Heart left ventricle (tissue), 16 donors: Measurements from ENCODE around the gene PROSER2. TPM values are rescaled to one million over a fixed set of nuclear protein-coding genes. Genes with fewer than 3 reads are reported as not detected.
A peak's percentile ranks its signal among the peaks of the same experiment; 100 is the strongest.

Experiments used
- ATAC-seq, 4 donors: fragments of 200-7000 bp; cut with Tn5 transposase; one replicate each; pipeline ENCODE4 v1.9.1; 2020 to 2022; ENCODE audit warnings: moderate library complexity in 4 of 4, mild to moderate bottlenecking in 3 of 4, moderate number of reproducible peaks in 1 of 4
- DNase-seq, 5 donors: peaks; one replicate each; pipeline ENCODE4 v3.0.0-alpha.2; 2020
- H3K27ac ChIP-seq, 12 donors: fragments of 200-600 bp; sonication (generic) in 4 of 12; one replicate each; pipeline versions ENCODE4 v1.5.0 to v1.8.0; 2016 to 2022; ENCODE audit warnings: mild to moderate bottlenecking in 2 of 12
- H3K27me3 ChIP-seq, 9 donors: fragments of 200-600 bp; sonication (generic) in 2 of 9; one replicate each; pipeline versions ENCODE4 v1.5.1 to v1.8.0; 2016 to 2022; ENCODE audit warnings: mild to moderate bottlenecking in 3 of 9
- H3K36me3 ChIP-seq, 9 donors: fragments of 200-600 bp; sonication (generic) in 2 of 9; one replicate each; pipeline versions ENCODE4 v1.5.0 to v1.8.0; 2018 to 2022; ENCODE audit warnings: mild to moderate bottlenecking in 2 of 9
- H3K4me1 ChIP-seq, 12 donors: fragments of 200-600 bp; sonication (generic) in 4 of 12; one replicate each; pipeline versions ENCODE4 v1.5.0 to v1.8.0; 2016 to 2022; ENCODE audit warnings: mild to moderate bottlenecking in 3 of 12
- H3K4me3 ChIP-seq, 12 donors: fragments of 200-600 bp; sonication (generic) in 4 of 12; one replicate each; pipeline versions ENCODE4 v1.5.0 to v1.8.0; 2017 to 2022; ENCODE audit warnings: mild to moderate bottlenecking in 9 of 12, moderate library complexity in 4 of 12
- H3K9me3 ChIP-seq, 12 donors: fragments of 200-600 bp; sonication (generic) in 4 of 12; one replicate each; pipeline versions ENCODE4 v1.5.0 to v1.8.0; 2016 to 2022; ENCODE audit warnings: mild to moderate bottlenecking in 1 of 12
- POLR2A ChIP-seq, 2 donors: fragments of 450-650 bp; IDR thresholded peaks; one replicate each; pipeline ENCODE4 v1.6.1; 2017; ENCODE audit warnings: antibody characterized with exemption in 2 of 2, mild to moderate bottlenecking in 2 of 2, moderate library complexity in 2 of 2
- WGBS, 4 donors: extraction: QIAGEN DNeasy Blood & Tissue Kit in 2 of 4; methylation state at CpG; one replicate each; pipeline versions ENCODE4 v1.1.5 to v1.1.7; 2013 to 2018; 5-methylcytosine and 5-hydroxymethylcytosine counted together
- intact Hi-C, 10 donors: fragments of 100-400 bp; cut with DNase I; formaldehyde crosslinking; loops; one replicate each; pipeline versions ENCODE4 v1.11.1 to v1.14.2; 2022
- polyA plus RNA-seq, 2 donors: library from polyadenylated mRNA; stranded (reverse); fragments of 200-250 nt; gene quantifications; one replicate each; pipeline ENCODE4 v1.2.3, GENCODE V29; 2013
- total RNA-seq, 9 donors: library from RNA; depleted of rRNA in 2 of 9; stranded (reverse); fragments of >200 nt in 2 of 9; fragmentation: NEBNext Ultra II Directional in 3 of 9; extraction: Animal tissue kit (Norgen Biotek cat#: 25700) in 3 of 9; gene quantifications; one replicate each; pipeline versions ENCODE4 v1.1.0 to v1.2.4, GENCODE V29; 2016 to 2023
- TF ChIP-seq, protein P1 (sequence below), 12 donors: fragments of 200-600 bp; sonication (generic) in 4 of 12; IDR thresholded peaks; one replicate each; pipeline versions ENCODE4 v1.5.0 to v1.8.0; 2018 to 2022; ENCODE audit warnings: antibody characterized with exemption in 12 of 12, mild to moderate bottlenecking in 5 of 12
- donor health status: ischemic (EF 13 %, LVEDD 7.1; RV severe dilation, severe dysfunction).
- donor health status: healthy with polysubstance abuse.
- donor health status: DM: no; HTN: yes; CAD: no.
- donor health status: DM: no; HTN: no; CAD: no.
- donor health status: ischemic (EF 25% LVEDD 6.9; RV normal size, moderate dysfunction).
- donor health status: ischemic (EF 25% LVEDD 5.7; RV mildly dilated, moderate dysfunction).
- donor health status: healthy.
- donor health status: DM: yes; HTN: yes; CAD: no.
- donor health status: ischemic (EF 35%, LVEDD 5.7; RV mildly dilated, moderate dysfunction).
- donor health status: nonischemic (EF 11% LVEDD 7.7; RV severe dilation, severe dysfunction).
- donor health status: DM: yes; HTN: yes; CAD: no.
- donor health status: PGD.
- donor health status: ischemic (EF 29% LVEDD 5.4; RV normal size, mild dysfunction).
- donor health status: nonischemic (EF 23%, LVEDD 6.1; RV moderate dilation, normal function).

Gene PROSER2
- total and polyA plus RNA-seq, 11 donors: 0.38 to 3.3 (median 0.83) TPM

GRCh38 chr10:11824376-11824775 is 1.2 kb downstream of the PROSER2 start:
- H3K36me3 ChIP-seq: no peaks in the 10 kb centered on the region
- no peak for TF ChIP-seq POLR2A (IDR thresholded peaks at IDR 0.05)
- TF ChIP-seq, protein P1, sequence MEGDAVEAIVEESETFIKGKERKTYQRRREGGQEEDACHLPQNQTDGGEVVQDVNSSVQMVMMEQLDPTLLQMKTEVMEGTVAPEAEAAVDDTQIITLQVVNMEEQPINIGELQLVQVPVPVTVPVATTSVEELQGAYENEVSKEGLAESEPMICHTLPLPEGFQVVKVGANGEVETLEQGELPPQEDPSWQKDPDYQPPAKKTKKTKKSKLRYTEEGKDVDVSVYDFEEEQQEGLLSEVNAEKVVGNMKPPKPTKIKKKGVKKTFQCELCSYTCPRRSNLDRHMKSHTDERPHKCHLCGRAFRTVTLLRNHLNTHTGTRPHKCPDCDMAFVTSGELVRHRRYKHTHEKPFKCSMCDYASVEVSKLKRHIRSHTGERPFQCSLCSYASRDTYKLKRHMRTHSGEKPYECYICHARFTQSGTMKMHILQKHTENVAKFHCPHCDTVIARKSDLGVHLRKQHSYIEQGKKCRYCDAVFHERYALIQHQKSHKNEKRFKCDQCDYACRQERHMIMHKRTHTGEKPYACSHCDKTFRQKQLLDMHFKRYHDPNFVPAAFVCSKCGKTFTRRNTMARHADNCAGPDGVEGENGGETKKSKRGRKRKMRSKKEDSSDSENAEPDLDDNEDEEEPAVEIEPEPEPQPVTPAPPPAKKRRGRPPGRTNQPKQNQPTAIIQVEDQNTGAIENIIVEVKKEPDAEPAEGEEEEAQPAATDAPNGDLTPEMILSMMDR (IDR thresholded peaks at IDR 0.05): no peak
- no peaks in the 10 kb centered on the region for H3K9me3 ChIP-seq
- DNase-seq (no peak), ATAC-seq (no peak)
- H3K27ac ChIP-seq: no peak overlapping the region
- intact Hi-C loops: no loop called here
- peaks cover 0 to 23% (median 9%) of the 10 kb centered on the region in 9 donors for H3K27me3 ChIP-seq
- peak overlapping the region in 8 of 12 donors; percentile 61 to 86 (median 74) for H3K4me3 ChIP-seq
- peaks cover 0 to 19% (median 0%) of the 10 kb centered on the region in 12 donors for H3K4me1 ChIP-seq
- 53 to 65% (median 60%) methylated on average over 6 of the region's 6 CpGs for WGBS, 4 donors

DNA sequence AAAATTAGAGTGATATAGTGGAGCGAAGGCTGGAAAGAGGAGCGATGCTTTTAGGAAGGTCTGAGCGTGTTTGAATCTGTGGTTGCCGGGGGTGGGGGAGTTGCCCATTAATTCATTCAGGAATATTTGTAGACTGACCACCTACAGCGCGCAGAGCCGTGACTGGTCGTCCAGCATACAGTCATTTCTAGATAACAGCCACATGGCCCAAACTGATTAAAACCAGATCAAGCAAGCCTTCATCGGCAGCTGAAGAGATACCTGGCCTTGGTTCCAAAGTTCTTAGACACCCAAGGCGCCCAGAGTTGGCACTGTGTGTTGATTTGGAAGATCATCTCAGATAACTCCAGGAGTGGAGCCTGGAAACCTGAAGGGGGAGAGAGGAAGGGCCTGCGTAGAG is 1.7 kb downstream of the PROSER2 start:
- TF ChIP-seq, protein P1 (IDR thresholded peaks at IDR 0.05): no peak
- no peak for TF ChIP-seq POLR2A (IDR thresholded peaks at IDR 0.05)
- WGBS, 4 donors: 68 to 79% (median 77%) methylated on average over 10 to 11 of the region's 11 CpGs
- Histone ChIP-seq H3K4me1 (peaks cover 0 to 15% (median 0%) of the 10 kb centered on the region in 12 donors), H3K27ac (no peak overlapping the region), H3K4me3 (peak overlapping the region in 3 of 12 donors; percentile 78 to 86 (median 79)), H3K27me3 (peaks cover 0 to 23% (median 9%) of the 10 kb centered on the region in 9 donors), H3K36me3 (no peaks in the 10 kb centered on the region), H3K9me3 (no peaks in the 10 kb centered on the region)
- intact Hi-C loops: no loop called here
- ATAC-seq (no peak), DNase-seq (no peak)

GRCh38 chr10:11825796-11826414 is 2.7 kb downstream of the PROSER2 start:
- no peaks in the 10 kb centered on the region for H3K9me3 ChIP-seq
- no peak overlapping the region for H3K4me3 ChIP-seq
- DNase-seq (no peak), ATAC-seq (no peak)
- peaks cover 0 to 18% (median 9%) of the 10 kb centered on the region in 9 donors for H3K27me3 ChIP-seq
- H3K27ac ChIP-seq: no peak overlapping the region
- peaks cover 0 to 12% (median 0%) of the 10 kb centered on the region in 12 donors for H3K4me1 ChIP-seq
- no peaks in the 10 kb centered on the region for H3K36me3 ChIP-seq
- 89 to 93% (median 90%) methylated on average over 19 of the region's 19 CpGs for WGBS, 4 donors
- TF ChIP-seq, protein P1 (IDR thresholded peaks at IDR 0.05): no peak
- TF ChIP-seq POLR2A (IDR thresholded peaks at IDR 0.05): no peak
- intact Hi-C loops: no loop called here

- intact Hi-C loops: no loop called here
These were observed 3.9 kb downstream of the PROSER2 start for GRCh38 chr10:11827006-11827405.

More at GRCh38 chr10:11827006-11827405, 3.9 kb downstream of the PROSER2 start:
- Histone ChIP-seq H3K9me3 (no peaks in the 10 kb centered on the region), H3K4me1 (peaks cover 0 to 12% (median 0%) of the 10 kb centered on the region in 12 donors), H3K4me3 (no peak overlapping the region), H3K36me3 (no peaks in the 10 kb centered on the region), H3K27me3 (peaks cover 0 to 17% (median 9%) of the 10 kb centered on the region in 9 donors), H3K27ac (no peak overlapping the region)
- DNase-seq: no peak
- 91 to 95% (median 92%) methylated on average over 10 of the region's 10 CpGs for WGBS, 4 donors
- TF ChIP-seq POLR2A (IDR thresholded peaks at IDR 0.05): no peak
- TF ChIP-seq, protein P1 (IDR thresholded peaks at IDR 0.05): no peak
- no peak for ATAC-seq
